ENCODE results near the gene COL6A5. TPM values are rescaled to one million over a fixed set of nuclear protein-coding genes. Genes with fewer than 3 reads are reported as not detected.
"Not testable (repeated sequence)": the region's sequence is repeated elsewhere in the genome, so short reads cannot be mapped to it uniquely, and the experiment has no call there.

The COL6A5 gene
- total RNA-seq, 1 donor from 2014 or later, result under 0.01 TPM

DNA sequence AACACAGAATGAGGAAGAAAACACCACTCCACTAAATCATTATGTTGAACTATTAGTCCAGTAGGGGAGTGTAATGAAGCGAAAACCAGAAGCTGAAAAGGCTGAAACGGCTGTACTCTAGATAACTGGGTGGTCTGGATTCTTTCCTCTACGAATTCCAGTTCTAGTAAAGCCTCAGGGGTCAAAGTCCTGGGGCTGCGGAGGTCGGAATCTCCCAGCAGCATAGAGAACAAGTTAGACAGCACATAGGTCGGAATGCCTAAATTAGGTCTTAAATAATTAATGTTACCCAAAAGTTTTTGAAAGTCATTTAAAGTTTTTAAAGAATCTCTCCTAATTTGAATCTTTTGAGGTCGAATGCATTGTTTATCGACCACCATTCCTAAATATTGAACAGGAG lies 102.7 kb downstream of the COL6A5 start:
- not testable (repeated sequence) for DNase-seq (ENCODE audit: low read depth)

DNA sequence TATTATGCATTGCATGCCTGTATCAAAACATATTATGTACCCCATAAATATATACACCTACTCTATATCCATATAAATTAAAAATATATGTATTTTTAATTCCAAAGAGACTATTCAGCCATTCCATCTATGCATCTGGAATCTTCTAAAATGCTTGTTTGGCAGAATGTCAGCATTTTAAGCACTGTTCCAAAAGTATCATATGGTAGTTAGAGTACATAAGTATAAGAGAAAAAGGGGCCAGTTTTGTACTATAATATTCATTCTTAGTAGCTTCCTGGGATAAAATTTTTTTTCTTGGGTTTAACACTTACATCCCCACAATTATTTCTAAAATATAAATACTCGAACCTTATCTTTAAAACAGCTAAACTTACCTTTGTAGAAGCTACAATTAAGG lies 111.1 kb downstream of the COL6A5 start:
- DNase-seq (ENCODE audit: low read depth), result no peak

- no peak for DNase-seq (ENCODE audit: low read depth)
Observed at GRCh38 chr3:130457671-130458070, 112.2 kb downstream of the COL6A5 start.

- no peak for DNase-seq (ENCODE audit: low read depth)
Observed at GRCh38 chr3:130459944-130460343, 114.5 kb downstream of the COL6A5 start.

- no peak for DNase-seq (ENCODE audit: low read depth)
Observed at GRCh38 chr3:130462089-130462488, 116.6 kb downstream of the COL6A5 start.

DNA sequence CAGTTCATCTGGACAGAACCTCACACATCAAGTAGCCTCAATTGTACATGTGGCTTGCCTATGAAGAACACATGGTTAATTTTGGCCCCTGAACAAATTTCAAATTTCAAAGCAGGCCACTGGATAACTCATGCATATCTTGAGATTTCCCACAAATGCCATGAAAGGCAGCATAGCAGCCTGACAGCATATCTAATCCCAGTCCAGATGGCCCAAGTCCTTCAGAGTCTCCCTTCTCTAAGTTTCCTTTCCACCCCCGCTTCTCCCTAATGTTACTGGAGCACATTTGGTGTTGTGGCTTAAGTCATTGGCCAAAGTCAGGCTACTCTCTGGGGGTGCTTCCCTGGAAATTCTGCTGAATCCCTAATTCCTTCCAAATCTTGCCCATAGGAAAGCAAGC lies 117.7 kb downstream of the COL6A5 start:
- no peak for DNase-seq (ENCODE audit: low read depth)

GRCh38 chr3:130465521-130465920 lies 120.0 kb downstream of the COL6A5 start:
- no peak for DNase-seq (ENCODE audit: low read depth)

GRCh38 chr3:130468311-130468710 lies 122.8 kb downstream of the COL6A5 start:
- DNase-seq (ENCODE audit: low read depth), result no peak

- peak; percentile 68 for DNase-seq (ENCODE audit: low read depth)
Observed at GRCh38 chr3:130470126-130470525, 124.7 kb downstream of the COL6A5 start.

- peak; percentile 80 for DNase-seq (ENCODE audit: low read depth)
Observed at GRCh38 chr3:130473416-130473815, 127.9 kb downstream of the COL6A5 start.

- DNase-seq (ENCODE audit: low read depth), result peak; percentile 36
Observed at GRCh38 chr3:130480736-130481135, 135.3 kb downstream of the COL6A5 start.

DNA sequence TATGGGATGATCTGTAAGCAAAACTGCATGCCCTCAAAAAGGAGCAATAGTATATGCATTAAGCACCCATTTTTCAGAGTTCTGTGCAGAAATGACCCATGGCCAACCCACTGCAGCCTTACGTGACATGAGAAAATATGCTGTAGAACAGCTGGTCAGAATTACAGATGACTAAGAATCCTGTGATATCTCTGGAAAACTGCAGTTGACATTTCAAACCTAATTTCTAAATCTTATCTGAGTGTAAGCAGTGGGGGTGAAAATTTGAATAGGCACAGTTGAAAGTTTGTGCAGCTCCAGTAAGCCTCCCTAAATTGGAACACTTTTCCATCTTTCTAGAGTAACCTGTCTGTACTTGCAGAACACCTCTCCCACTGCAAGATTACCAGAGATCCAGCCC lies 142.8 kb downstream of the COL6A5 start:
- DNase-seq (ENCODE audit: low read depth), result no peak

DNA sequence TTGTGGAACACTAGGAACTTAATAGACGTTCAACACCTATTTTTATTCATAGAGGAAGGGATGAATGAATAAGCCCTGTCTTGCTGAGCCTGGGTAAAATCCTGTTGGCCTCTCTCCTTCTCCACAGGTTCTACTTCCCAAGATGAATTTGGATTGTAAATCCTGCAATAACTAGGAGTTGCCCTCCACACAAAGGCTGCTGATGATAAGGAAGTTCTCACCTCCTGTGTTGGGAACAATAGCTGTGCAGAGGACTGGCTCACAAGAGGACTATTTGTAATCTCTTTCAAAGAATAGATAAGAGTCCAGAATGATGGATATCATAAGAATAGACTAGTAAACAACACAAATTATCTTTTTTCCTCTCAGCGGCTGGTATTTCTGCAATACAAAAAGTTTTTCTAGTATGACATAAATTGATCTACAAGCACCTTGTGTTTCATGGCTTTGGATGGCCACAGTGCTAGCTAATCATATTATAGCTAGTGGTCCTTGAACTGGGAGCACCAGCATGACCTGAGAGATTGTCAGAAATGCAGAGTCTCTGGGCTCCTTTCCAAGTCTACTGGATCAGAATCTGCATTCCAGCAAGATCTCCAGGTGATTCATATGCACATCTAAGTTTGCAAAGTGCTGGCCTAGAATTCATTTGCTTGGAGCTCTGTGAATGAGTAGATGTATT lies 143.4 kb downstream of the COL6A5 start:
- DNase-seq (ENCODE audit: low read depth), result no peak

DNA sequence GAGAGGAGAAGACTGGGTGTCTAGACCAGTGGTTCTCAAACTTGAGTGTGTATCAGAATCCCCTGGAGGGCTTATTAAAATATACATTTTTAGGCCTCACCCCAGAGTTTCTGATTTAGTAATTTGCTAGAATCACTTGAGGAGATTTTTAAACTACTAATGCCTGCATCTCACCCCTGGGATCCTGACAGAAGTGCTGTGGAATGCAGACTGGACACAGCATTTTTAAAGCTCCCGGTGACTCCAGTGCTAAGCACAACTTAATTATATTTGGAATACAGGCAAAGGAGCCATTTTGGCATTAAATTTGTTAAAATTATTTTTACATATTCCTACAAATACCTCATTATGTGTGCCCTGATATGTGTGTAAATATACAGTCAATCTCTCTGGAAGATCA lies 144.8 kb downstream of the COL6A5 start:
- DNase-seq (ENCODE audit: low read depth), result no peak

GRCh38 chr3:130491431-130491830 lies 146.0 kb downstream of the COL6A5 start:
- no peak for DNase-seq (ENCODE audit: low read depth)

GRCh38 chr3:130504701-130505100 lies 159.2 kb downstream of the COL6A5 start:
- no peak for DNase-seq (ENCODE audit: low read depth)

DNA sequence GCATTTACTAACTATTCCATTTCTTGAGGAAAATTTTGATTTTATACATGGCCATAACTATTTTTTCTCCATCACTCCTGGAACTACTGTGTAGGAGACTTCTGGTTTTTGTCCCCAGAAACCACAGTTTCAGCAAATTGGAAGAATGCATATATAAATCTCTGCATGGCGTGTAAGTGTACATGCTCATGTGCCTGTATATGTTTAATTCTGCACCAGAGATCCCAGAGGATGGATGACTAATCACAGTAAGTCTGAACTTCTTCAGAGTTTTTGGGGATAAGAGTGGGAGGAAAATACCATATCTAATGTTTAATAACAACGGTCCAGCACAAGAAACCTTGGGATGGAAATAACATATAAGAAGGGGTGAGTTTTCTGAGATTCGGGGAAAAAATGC lies 160.6 kb downstream of the COL6A5 start:
- DNase-seq (ENCODE audit: low read depth), result no peak

DNA sequence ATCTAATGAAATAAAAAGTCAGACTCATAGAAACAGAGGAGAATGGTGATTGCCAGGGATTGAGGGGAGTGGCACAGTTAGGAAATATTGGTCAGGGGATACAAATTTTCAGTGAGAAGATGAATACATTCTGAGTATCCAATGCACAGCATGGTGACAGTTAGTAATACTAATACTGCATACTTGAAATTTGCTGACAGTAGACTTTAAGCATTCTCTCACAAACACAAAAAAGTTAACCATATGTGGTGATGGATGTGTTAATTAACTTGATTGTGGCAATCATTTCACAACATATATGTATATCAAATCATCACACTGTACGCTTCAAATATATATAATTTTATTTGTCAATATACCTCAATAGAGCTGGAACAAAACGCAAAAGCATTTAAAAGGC lies 162.3 kb downstream of the COL6A5 start:
- no peak for DNase-seq (ENCODE audit: low read depth)

DNA sequence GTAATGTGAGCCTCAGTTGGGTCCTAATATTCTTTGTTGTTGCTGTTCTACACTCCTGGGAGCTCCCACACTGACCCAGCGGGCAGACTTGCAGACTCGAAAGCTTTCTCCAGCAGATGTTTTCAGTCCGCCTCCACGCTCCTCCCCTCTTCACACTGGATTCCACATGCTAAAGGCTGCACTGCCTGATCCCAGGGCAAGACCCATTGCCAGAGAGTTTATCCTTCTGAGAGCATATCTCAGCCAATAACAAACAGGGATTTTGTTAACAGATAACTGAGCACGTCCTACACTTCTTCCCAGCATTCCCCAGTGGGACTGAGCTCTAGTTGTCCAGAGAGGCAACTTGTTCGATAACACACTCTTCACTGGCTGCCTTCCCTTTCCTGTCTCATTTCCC lies 163.5 kb downstream of the COL6A5 start:
- DNase-seq (ENCODE audit: low read depth), result no peak

- no peak for DNase-seq (ENCODE audit: low read depth)
Observed at GRCh38 chr3:130514681-130515080, 169.2 kb downstream of the COL6A5 start.

GRCh38 chr3:130515755-130516154 lies 170.3 kb downstream of the COL6A5 start:
- DNase-seq (ENCODE audit: low read depth), result no peak

DNA sequence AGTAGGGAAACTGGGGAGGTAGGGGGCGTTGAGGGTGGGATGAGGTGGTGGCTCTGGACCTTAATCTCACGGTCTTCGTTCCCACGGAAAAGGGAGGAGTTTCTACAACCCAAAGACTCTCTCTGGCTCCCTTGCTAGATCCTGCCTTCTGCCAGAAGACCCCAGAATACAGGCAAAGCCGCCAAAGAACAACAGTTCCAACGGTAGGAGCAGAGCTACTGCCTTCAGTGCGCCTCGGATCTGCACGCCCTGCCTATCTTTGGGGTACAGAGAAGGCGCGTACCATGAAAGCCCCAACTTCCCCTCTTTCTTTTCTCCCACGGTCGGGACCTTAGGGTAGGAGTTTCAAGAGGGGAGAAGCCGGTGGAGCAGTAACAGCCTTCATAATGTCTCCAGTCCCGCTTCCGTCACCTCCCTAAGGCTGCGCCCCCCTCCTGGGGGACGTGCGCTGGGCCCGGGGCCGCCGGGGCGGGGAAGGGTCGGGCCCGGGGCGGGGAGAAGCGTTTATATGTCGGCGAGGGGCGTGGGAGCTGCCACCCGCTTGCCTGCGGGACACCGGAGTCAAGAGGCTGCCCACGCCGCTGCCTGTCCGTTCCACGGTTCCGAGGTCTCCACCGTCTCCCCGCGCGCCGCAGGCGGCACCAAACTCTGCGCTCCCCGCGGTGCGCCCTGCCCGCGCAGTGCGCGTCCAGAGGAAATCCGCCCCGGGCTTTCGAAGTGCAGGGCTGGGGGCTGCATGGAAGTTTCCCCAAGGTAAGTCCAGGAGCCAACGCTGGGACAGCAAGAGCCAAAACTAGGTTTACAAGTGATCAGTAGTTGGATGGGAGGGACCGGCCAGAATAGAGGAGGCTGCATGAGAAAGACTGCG lies 171.4 kb downstream of the COL6A5 start, which contains the start of gene COL6A6:
TSS of gene COL6A6 (plus strand) at position 533 of the 868 bp plus-strand sequence. CDS start 43,188 bp downstream, outside the sequence.
- no peak for DNase-seq (ENCODE audit: low read depth)

GRCh38 chr3:130517602-130518001 lies 172.1 kb downstream of the COL6A5 start:
- DNase-seq (ENCODE audit: low read depth), result no peak

All from renal cortical epithelial cell (primary cell).